Ishikawa (cell line): ENCODE data around the gene C18orf63.

Experiments
- TEAD4 ChIP-seq: IDR thresholded peaks from 2 replicates; pipeline ENCODE4 v1.6.1; 2012
- USF1 ChIP-seq: IDR thresholded peaks from 2 replicates; pipeline ENCODE4 v1.6.1; 2012
- ZBTB7A ChIP-seq: IDR thresholded peaks from 2 replicates; pipeline ENCODE4 v1.6.1; 2012; ENCODE audit warnings: low read depth

- TF ChIP-seq TEAD4 (no peak), USF1 (no peak), ZBTB7A (no peak)
Observed at GRCh38 chr18:74397572-74397971, 81.9 kb downstream of the C18orf63 start.
